NCI-H345 treated with DMSO at 0.1 percent for 48 hours (cell line): Measurements from ENCODE around the gene ZNF775.
A peak's percentile ranks its signal among the peaks of the same experiment; 100 is the strongest.

Experiments
- DNase-seq: peaks from one replicate; lab custom pipeline; 2025; ENCODE audit not compliant: unreplicated experiment; lab: John Stamatoyannopoulos, UW

The ZNF775 gene

DNA sequence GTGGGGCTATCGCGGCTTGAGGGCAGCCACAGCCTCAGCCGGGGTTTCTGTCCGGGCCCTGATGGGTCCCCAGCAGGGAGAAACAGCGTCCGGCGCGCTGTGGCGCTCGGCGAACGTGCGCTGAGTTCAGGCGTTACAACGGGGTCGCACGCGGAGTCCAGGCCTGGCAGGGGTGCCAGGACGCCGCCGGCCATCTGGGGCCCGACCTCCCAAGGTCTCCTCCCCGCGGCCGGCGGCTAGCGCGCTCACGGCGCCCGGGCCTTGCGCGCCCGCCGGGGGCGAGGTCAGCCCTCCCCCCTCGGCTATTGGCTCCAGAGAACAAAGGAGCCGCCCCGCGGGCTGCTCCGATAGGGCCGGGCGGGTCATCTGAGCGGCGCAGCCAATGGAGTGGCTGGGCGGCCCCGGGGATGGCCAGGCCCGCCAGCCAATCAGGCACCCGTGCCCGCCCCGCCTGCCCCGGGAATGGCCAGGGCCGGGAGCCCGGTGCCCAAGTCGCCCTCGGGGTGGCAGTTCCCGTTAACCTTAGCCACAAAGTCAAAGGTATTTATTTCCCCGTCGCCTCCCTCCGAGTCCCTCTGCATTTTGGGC, at the start of gene ZNF775:
Gene ZNF775 (plus strand): TSS at position 478 of the 588 bp plus-strand sequence. CDS start 9,141 bp downstream, outside the sequence.
- DNase-seq = peak; percentile 91

DNA sequence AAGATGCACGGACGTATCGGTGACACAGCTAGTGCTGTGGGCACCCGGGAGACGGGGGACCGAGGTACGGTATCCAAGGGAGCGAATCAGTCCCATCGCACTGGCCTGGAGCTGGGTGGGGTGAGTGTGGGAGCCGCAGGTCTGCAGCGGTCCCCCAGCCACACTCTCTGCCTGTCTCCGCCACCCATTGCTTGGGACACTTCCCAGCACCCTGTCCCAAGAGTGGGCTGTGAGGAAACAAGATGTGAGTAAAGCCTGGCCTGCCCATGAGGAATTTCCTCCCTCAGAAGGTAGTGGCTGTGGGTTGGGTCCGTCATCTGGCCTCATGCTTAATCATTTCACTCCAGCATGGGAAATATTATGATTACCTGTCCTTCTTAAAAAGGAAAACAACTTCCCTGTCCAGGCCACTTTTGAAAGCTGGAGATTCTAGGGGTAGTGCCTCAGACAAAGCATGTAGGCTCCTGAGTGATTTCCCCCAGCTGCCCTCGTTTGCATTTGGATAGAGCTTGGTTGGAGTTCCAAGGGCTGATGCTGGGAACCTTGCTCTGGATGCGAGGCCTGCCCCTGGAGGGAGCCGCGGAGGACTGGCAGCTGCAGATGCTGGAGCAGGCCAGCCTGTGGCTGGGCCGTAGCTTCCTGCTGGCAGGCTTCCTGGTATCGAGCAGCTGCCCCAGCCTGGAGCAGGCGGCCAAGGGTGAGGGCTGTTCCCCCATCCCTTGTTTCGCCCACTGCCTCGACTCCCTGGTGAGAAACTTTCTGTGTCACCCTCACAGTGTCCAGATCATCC, 49.6 kb upstream of the ZNF775 start:
- no peak for DNase-seq

DNA sequence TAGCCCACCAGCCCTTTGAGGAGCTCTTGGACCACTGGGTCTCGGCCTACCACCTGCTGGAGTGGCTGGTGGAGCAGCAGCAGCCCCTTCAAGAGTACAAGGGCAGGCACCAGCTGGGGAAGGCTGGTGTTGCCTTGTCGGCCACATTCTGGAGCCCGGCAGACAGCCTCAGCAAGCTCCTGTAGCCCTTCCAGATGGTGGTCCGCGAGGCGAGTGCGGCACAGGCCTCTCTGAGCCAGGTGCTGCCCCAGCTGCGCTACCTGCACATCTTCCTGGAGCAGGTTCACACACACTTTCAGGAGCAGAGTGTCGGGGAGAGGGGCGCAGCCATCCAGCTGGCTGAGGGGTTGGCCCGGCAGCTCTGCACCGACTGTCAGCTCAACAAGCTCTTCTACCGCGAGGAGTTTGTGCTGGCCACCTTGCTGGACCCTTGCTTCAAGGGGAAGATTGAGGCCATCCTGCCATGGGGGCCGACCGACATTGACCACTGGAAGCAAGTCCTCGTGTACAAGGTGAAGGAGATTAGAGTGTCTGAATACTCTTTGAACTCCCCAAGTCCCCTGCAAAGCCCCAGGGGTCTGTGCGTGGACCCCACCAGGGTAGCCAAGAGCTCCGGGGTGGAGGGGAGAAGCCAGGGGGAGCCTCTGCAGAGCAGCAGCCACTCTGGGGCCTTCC, 48.8 kb upstream of the ZNF775 start:
- no peak for DNase-seq

DNA sequence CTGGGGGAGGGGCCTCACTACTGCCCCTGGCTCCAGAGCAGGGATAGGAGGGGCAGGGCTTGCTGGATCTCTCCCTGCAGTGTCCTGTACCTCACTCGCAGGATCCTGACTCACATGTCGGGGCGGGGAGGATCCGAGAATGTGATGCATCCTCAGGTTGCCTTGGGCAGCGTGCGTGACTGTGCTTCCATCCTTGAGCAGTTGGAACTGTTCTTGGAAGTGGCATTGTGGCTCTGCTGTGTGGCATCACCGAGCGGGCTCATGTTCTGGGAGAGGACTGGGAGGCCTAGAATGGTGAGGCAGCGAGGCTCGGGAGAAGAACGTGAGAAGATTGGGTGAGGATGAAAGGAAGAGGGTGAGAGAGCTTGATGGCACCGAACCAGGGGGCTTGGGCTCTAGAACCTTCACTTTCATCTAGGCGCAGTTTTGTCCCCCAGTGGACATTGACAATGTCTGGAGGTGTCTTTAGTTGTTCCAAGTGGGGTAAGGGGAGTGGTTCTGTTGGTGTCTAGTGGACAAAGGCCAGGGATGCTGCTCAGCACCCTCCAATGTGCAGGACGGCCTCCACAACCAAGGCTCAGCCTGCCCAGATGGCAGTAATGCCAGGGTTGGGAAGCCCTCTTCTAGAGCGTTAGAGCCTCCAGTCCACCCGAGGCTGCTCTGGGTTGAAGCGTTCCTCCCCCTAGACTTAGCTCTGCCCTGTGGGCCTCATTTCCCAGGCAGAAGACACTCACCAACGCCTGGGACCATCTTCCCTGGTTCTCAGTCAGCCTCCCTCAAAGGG, 46.1 kb upstream of the ZNF775 start:
- DNase-seq = no peak

DNA sequence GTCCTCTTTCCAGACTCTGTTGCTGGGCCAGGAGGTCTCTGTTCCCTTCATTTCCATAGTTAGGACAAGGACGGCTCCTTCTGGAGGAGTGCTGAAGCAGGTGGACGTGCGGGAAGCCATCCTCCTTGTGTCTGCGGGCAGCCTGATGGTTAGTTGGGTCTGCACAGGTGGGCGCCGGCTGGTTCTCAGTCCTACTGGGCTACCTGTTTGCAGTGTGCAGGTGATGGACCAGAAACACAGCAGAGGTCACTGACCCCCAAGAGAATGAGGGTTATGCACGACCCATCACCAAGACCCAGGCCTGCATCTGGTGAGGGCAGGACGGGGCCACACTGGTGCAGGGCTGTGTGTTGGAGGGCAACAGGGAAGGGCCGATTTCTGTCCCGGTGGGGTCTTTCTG, 45.5 kb upstream of the ZNF775 start:
- DNase-seq = no peak

DNA sequence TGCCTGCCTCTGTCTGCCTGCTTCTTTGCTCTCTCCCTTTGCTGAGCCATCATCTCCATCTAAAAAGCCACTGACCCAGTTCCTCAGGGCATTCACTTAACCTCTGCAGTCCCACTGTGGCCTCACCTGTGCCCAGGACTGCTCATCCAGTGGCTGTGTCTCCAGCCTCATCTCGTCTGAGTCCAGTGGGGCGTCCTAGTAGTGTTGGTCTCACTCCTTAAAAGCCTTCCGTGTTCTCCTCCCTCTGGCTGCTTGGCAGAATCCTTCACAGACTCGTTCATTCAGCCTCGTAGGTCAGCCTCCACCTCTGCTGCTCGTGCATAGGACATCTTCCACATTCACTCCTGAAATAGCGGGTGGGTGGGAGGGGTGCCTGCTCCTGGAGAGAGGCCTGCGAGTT, 45.0 kb upstream of the ZNF775 start:
- no peak for DNase-seq

DNA sequence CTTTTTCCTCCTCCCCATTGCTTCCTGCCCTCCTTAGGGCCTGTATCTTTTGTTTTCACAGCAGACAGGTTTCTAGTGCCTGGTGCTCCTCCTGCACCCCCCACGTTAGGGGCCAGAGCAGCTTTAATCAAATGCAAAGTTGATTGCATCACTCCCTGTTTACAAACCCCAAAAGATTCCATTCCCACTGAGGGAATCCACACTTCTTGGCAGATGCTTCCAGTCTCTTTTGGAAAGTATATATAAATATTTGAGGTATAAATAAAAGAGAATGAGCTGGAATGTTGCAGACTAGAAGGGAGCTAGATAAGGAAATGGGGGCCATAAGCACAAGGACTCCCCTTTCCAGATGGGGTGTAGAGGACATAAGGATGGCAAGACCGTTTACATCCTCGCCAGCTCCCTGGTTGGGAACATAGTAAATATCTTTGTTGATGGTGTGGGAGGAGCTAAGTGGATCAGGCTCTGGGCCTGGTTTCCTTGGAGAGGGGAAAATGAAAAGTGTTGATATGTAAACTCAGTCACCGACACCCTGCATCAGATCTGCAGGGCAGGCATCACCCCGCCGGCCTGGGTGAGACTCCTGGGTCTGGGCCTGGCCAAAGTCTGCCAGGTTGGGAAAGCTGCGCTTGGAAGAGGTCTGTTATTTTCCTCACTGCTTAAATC, 43.9 kb upstream of the ZNF775 start:
- no peak for DNase-seq

DNA sequence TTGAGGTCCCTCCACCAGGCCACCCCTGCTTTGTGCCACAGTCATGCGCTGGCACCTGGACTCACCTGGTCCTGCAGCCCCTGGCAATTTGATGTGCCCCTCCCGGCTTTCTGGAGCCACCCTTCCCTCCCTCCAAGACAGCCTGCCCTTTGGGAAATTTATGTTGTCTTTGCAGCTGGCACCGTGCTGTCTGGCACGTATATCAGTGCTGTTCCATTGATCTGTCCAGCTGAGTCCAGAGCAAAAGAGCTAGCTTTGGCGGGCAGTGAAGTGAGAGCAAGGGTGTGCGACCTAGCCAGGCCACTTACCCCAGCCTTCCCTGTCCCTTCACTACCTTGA, 43.4 kb upstream of the ZNF775 start:
- no peak for DNase-seq

DNA sequence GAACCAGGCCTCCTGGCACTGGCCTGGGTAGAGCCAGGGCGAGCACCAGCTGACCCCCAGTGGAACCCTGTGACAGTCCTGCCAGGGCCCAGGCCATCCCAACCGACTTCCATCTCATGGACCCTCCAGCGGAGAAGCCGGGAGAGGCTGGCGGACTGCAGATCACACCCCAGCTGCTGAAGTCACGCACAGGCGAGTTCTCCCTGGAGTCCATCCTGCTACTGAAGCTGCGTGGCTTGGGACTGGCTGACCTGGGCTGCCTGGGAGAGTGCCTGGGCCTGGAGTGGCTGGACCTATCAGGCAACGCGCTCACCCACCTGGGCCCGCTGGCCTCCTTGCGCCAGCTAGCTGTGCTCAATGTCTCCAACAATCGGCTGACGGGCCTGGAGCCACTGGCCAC, 42.4 kb upstream of the ZNF775 start:
- DNase-seq = no peak

DNA sequence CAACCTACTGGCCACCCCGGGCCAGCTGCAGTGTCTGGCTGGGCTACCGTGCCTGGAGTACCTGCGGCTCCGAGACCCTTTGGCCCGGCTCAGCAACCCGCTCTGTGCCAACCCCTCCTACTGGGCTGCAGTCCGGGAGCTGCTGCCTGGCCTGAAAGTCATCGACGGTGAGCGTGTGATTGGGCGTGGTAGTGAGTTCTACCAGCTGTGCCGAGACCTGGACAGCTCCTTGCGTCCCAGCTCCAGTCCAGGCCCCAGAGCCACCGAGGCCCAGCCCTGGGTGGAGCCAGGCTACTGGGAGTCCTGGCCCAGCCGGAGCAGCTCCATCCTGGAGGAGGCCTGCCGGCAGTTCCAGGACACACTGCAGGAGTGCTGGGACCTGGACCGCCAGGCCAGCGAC, 42.0 kb upstream of the ZNF775 start:
- no peak for DNase-seq

DNA sequence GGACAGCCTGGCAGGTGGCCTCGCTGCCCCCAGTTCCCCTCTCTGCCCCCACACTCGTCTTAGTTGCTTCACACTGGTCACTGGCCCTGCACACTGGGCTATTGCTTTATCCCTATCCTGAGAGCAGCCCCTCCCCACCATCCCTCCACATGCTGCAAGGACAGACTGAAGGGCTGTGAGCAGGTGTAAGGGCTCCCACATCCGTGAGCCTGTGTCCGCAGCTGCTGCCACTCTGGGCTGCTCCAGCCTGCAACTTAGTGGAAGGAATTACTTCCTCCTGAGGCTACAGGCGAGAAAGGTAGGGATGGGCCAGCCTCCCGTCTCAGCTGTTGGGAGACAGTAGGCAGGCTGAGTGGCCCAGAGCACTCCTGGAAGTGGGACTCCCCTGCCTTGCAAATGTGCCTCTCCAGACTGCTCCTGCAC, 41.5 kb upstream of the ZNF775 start:
- no peak for DNase-seq

DNA sequence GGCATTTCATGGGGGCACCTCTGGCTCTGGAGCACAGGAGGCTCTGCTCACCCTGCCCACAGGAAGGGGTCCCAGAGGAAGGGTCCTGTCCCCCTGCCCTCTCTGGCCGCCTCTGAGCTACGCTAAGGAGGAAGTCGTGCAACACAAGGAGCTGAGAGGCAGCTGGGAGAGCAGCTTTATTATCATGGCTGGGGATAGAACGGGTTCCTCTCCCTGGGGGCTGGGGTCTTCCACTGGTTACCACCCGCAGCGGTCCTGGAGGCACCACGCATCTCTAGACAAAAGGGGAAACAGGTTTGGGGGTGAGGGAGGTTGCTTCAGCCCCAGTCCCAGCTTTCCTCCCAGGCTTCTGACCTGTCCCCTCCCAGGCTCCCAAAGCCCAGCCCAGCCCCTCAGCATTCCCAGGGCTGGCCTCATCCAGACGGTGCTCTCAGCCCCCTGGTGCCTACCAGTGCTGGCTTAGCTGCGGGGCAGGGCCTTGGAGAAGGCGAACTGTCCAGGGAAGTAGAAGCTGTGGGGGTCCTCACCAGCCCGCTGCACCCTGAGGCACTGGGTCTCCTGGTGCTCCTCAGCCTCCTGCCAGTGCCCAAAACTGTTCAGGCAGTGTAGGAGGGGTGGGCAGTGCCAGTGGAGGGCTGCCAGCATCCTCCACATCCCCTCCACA, 40.8 kb upstream of the ZNF775 start:
- DNase-seq = no peak

DNA sequence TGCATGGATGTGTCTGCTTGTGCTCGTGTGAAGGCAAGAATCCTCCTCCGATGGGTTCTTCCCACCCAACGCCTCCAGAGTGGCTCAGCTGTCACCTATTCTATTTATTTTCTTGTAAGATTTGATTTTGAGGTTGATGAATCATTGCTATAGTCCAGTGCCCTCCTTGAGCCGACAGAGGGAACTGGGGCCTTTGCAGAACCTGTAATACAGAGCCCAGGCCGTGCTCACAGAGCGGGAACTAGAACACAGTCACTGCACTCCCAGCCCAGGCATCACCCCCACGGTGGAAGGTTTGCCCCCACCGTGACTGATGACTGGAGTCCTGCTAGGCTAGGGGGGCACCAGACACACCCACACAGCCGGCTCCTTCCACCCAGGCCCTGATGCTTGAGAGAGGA, 39.7 kb upstream of the ZNF775 start:
- DNase-seq = no peak

DNA sequence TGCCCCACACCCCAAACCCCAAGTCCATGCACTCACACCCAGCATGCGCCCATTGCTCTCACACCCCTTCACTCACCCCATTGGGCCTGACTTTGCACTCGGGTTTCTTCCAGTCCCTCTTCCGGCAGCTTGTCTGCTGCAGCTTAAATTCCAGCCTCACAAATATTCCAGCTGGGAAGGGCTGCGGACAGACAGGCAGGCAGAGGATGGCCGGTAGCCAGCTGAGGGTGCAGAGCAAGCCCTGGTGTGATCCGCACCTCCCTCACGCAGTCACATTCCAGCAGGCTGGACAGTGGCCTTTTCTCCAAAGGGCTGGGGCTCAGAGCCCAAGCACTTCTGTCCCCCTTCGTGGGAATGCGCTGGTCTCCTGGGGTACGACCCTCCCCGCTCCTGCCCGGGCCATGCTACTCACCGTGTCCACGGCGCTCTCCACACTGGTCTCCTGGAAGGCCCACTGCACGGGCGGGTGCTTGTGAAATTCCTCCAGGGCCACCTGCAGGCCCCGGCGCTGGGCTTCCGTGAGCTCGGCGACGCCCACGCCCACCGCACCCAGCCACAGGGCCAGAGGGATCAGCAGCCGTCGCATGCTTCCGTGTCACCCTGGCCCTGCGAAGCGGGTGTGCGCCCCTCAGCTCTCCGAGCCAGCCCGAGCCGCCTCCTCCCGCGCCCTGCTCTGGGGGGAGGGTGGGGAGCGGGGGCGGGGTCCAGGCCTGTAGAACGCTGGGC, 38.9 kb upstream of the ZNF775 start:
- DNase-seq = no peak

DNA sequence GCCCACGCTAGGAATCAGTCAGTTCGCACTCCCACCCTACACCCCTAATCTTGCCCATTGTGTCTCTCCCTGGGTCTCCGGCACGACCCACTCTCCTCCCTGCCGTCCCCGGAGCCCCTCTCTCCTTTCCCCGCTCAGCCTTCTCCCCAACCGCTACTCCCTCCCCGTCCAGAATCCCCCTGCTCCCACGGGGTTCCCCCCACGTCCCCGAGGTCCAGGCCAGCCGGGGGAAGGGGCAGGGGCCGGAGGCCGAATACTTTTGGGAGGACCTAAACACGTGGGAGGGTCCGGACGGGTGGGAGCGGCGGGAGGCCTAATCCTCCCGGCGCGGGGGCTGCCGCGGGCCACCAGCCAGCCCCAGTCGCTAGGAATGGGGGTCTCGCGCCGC, 38.3 kb upstream of the ZNF775 start:
- no peak for DNase-seq

DNA sequence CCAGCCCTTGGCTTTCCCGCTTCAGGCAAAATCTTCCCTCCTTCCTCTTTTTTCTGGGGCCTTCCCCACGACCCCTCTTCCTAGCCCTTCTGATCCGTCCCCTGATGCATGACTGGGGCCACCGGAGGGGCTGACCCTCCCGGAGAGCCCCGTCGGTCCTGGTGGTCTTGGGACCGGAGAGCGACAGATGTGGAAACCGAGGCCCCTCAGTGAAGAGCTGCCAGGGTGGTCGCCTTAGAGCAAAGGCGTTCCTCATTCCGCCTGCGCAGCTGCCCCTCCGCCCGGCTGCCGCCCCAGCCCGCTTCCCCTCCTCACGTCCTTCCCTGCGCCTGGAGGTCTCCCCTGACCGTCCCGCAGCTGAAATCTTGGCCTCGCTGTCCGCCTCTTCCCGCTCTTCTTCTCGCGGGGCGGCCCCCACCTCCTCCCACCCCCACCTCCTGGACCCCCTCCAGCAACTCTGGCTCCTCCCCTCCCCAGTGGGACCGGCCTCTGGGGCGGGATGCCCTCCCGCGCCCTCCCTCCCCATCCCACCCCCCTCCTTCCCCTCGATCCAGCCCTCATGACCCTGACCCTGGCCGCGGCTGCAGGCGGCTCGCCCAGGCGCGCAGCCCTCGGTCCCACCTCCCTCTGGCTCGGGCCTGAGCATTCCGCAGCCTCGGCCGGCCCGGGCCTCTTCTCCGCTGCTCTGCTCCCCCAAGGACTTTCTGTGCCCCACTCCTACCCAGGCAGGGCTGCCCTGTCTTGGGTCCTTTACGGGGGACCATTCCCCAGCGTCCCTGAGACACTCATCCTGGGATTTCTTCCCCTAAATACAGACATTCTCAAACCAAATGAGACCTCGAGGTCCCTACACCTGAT, 37.6 kb upstream of the ZNF775 start, which contains the start of gene RARRES2:
Gene RARRES2 (minus strand): TSS at position 367 of the 858 bp plus-strand sequence. CDS start 1,020 bp downstream, outside the sequence.
- no peak for DNase-seq

DNA sequence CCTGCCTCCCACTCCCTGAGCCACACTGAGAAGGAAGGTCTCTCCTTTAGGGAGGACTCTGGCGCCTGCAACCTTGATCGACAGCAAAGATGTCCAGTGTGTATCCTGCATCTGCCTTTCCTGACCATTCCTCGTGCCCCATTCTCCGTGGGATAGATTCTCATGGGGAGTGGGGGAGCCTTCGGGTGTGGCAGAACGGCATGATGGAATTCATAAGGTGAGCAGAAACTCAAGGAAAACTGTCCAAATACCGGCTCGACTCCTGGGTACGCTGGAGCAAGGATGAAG, 37.1 kb upstream of the ZNF775 start:
- no peak for DNase-seq

DNA sequence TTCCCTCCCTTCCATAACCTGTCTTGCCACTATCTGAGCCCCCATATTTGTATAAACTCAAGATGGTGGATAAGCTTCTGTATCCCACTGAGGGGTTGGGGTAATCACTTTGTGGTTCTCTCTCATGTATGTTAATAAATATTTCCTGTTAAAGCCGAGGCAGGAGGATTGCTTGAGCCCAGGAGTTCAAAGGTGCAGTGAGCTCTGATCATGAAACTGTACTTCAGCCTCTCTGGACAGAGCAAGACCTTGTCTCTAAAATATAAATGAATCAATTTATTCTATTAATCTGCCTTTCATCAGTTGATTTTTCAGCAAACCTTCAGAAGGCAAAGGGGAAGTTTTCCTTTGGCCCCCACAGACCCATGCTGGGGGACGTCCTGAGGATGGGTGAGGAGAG, 35.9 kb upstream of the ZNF775 start:
- no peak for DNase-seq

DNA sequence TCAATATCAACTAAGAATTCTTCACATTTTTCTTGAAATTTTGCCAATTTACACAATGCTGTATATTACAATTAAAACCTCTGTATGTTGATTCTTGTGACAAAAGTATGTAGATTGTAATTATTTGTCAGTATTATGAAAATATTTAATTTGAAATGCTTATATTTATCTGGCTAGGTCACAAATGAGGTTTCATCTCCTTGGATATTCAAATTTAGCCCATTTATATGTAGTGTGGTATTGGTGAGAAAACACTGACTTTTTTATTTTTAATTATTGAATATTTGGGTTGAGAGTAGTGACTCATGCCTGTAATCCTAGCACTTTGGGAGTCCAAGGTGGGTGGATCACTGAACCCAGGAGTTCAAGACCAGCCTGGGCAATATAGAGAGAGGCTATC, 34.8 kb upstream of the ZNF775 start:
- DNase-seq = no peak
